ENCODE measurements around the gene CFAP65. TPM values are rescaled to one million over a fixed set of nuclear protein-coding genes. Genes with fewer than 3 reads are reported as not detected.

Gene CFAP65
- total and polyA plus RNA-seq, 9 of the 15 experiments (the other 6 are each of a cell fraction or from before 2014, with no cell fraction given), result not detected

- TF ChIP-seq ZNF398 (CRISPR knock-in tag; IDR thresholded peaks at IDR 0.05) (no peak), FIP1L1 (IDR thresholded peaks at IDR 0.05; ENCODE audit: low read depth, low read length, poor library complexity, severe bottlenecking) (no peak), RB1 (IDR thresholded peaks at IDR 0.05; ENCODE audit: low read depth) (no peak), PCBP1 (IDR thresholded peaks at IDR 0.05; ENCODE audit: low read depth, low read length, poor library complexity, severe bottlenecking) (no peak), ZNF444 (CRISPR knock-in tag; IDR thresholded peaks at IDR 0.05) (no peak)
Observed at GRCh38 chr2:219059725-219060682, 18.7 kb upstream of the CFAP65 start (continued).

- H3K27me3 ChIP-seq (ENCODE audit: control insufficient read depth in 2 of 2, insufficient read depth in 2 of 2, low read length in 2 of 2), result peaks cover 14 to 57% of the 10 kb centered on the region in 2 experiments; a peak in 4 of 5 replicates
- DNase-seq (ENCODE audit: extremely low read depth in 1 of 4, low spot score in 3 of 4) (no peak), ATAC-seq (no peak), FAIRE-seq (no peak)
- H3K4me3 ChIP-seq, result no peak overlapping the region
- H3K9me3 ChIP-seq (replicated peaks; ENCODE audit: control insufficient read depth, insufficient read depth, low read depth, low read length), result no peaks in the 10 kb centered on the region
- ChIA-PET POLR2A (interaction anchor here (0.8 kb wide), 1 partner anchor 52 kb away, joined by 3 read pairs; no protein-coding TSS in a partner anchor), CTCF (ENCODE audit: low intra/inter-chr PET ratio) (interaction anchor here (0.6 to 2.3 kb wide), 2 partner anchors 59 to 95 kb away, joined by 3 to 17 read pairs; no protein-coding TSS in a partner anchor)
- no TSS peak for BruUV-seq (replicated peaks)
- no peaks in the 10 kb centered on the region for H3K79me2 ChIP-seq (ENCODE audit: control insufficient read depth, insufficient read depth, low read length)
- intact Hi-C loops (cut with micrococcal nuclease), result loop anchor here (5.0 kb wide), 1 partner anchor 67 kb away; the partner anchor contains the start of gene CRYBA2
- H3K27ac ChIP-seq (ENCODE audit: extremely low read depth, low read depth, low read length), result no peak overlapping the region
- peaks cover 0 to 25% of the 10 kb centered on the region in 2 experiments; a peak in 2 of 5 replicates for H3K4me1 ChIP-seq (replicated peaks in 1 of 2; ENCODE audit: control insufficient read depth in 2 of 2, insufficient read depth in 2 of 2, low read length in 2 of 2)
- H3K36me3 ChIP-seq (ENCODE audit: control insufficient read depth, insufficient read depth, low read length), result no peaks in the 10 kb centered on the region
- no peaks in the 10 kb centered on the region for H3K9me1 ChIP-seq (ENCODE audit: control insufficient read depth, insufficient read depth, low read length)
- H3K9ac ChIP-seq (ENCODE audit: insufficient read depth in 1 of 2, low read depth in 2 of 2, low read length in 2 of 2), result no peak overlapping the region
- H3K4me2 ChIP-seq (ENCODE audit: insufficient read depth, low read length), result no peak overlapping the region
- H2AFZ ChIP-seq (ENCODE audit: low read depth, low read length), result no peak overlapping the region
- WGBS (ENCODE audit: insufficient coverage, low coverage, missing lambda C conversion rate), result 26% methylated on average over 3 of the region's 17 CpGs
- 0 out of 2 replicates have a peak, but pooled peaks cover 6% of the 10 kb centered on the region for H4K20me1 ChIP-seq (replicated peaks; ENCODE audit: control insufficient read depth, insufficient read depth, low read length)
- in situ Hi-C loops (cut with MboI), result loop anchor here (5.0 kb wide), 1 partner anchor 98 kb away; no protein-coding TSS in a partner anchor
- TF ChIP-seq GTF2A2 (tag; IDR thresholded peaks at IDR 0.05), result no peak
- no peak for TF ChIP-seq MAFF (IDR thresholded peaks at IDR 0.05; ENCODE audit: low read length)
- no peak for TF ChIP-seq ZNF184 (CRISPR knock-in tag; IDR thresholded peaks at IDR 0.05)
- no peak for TF ChIP-seq ELF1 (tag; IDR thresholded peaks at IDR 0.05)
- no peak for TF ChIP-seq ZKSCAN8 (CRISPR knock-in tag; IDR thresholded peaks at IDR 0.05)
- no peak for TF ChIP-seq POLR2AphosphoS5 (IDR thresholded peaks at IDR 0.05; ENCODE audit: control insufficient read depth, insufficient read depth, low read depth, low read length)
- no peak for TF ChIP-seq FOXJ2 (tag; IDR thresholded peaks at IDR 0.05)
- no peak for TF ChIP-seq MCM2 (IDR thresholded peaks at IDR 0.05; ENCODE audit: low read depth)
- no peak for TF ChIP-seq TCF7L2 (IDR thresholded peaks at IDR 0.05; ENCODE audit: low read depth, low read length)
- no peak for TF ChIP-seq MBD2 (IDR thresholded peaks at IDR 0.05; ENCODE audit: borderline replicate concordance, low read depth)
- no peak for TF ChIP-seq RFX1 (IDR thresholded peaks at IDR 0.05)
- TF ChIP-seq ARID3B (CRISPR knock-in tag; IDR thresholded peaks at IDR 0.05; ENCODE audit: borderline replicate concordance), result no peak
- TF ChIP-seq ZNF551 (CRISPR knock-in tag; IDR thresholded peaks at IDR 0.05), result no peak
Observed at GRCh38 chr2:219059375-219059724, 18.0 kb upstream of the CFAP65 start.

All from K562 (cell line).